ENCODE results near the gene STX2. TPM values are rescaled to one million over a fixed set of nuclear protein-coding genes. Genes with fewer than 3 reads are reported as not detected.
"Not testable (repeated sequence)": the region's sequence is repeated elsewhere in the genome, so short reads cannot be mapped to it uniquely, and the experiment has no call there.

The STX2 gene
- total RNA-seq, 4 donors from 2014 or later: 30.6 to 37.6 (median 33.5) TPM

GRCh38 chr12:130863298-130863697 lies 24.2 kb upstream of the STX2 start:
- ATAC-seq (ENCODE audit: low FRiP score): no peak

DNA sequence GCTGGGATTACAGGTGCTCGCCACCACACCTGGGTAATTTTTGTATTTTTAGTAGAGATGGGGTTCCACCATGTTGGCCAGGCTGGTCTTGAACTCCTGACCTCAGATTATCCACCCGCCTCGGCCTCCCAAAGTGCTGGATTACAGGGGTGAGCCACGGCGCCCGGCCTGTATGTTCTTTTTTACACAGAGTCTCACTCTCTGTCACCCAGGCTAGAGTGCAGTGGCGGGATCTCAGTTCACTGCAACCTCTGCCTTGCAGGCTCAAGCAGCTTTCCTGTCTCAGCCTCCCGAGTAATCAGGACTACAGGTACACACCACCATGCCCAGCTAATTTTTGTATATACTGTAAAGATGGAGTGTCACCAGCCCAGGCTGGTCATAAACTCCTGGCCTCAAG lies 23.7 kb upstream of the STX2 start:
- not testable (repeated sequence) for DNase-seq (ENCODE audit: low spot score); ATAC-seq (ENCODE audit: low FRiP score)

More at GRCh38 chr12:130863298-130863697, 24.2 kb upstream of the STX2 start:
- TF ChIP-seq, protein P1, sequence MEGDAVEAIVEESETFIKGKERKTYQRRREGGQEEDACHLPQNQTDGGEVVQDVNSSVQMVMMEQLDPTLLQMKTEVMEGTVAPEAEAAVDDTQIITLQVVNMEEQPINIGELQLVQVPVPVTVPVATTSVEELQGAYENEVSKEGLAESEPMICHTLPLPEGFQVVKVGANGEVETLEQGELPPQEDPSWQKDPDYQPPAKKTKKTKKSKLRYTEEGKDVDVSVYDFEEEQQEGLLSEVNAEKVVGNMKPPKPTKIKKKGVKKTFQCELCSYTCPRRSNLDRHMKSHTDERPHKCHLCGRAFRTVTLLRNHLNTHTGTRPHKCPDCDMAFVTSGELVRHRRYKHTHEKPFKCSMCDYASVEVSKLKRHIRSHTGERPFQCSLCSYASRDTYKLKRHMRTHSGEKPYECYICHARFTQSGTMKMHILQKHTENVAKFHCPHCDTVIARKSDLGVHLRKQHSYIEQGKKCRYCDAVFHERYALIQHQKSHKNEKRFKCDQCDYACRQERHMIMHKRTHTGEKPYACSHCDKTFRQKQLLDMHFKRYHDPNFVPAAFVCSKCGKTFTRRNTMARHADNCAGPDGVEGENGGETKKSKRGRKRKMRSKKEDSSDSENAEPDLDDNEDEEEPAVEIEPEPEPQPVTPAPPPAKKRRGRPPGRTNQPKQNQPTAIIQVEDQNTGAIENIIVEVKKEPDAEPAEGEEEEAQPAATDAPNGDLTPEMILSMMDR (IDR thresholded peaks at IDR 0.05): no peak
- no peak for DNase-seq (ENCODE audit: low spot score)

DNA sequence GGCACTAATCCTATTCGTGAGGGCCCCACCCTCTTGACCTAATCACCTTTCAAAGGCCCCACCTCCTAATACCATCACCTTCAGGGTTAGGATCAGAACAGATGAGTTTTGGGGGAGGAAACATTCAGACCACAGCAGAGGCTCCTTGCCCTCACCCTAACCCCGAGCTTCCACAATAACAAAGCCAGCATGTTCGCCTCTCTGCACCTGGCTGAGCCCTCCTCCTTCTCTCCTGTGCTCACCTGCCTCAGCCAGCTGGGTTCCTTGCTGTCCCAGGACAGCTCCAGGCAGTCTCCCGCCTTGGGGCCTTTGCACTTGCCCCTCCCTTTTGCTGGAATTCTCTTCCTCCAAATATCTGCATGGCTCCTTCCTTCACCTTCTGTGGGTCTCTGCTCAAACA lies 23.1 kb upstream of the STX2 start:
- TF ChIP-seq, protein P1 (IDR thresholded peaks at IDR 0.05): no peak
- DNase-seq (ENCODE audit: low spot score): no peak
- no peak for ATAC-seq (ENCODE audit: low FRiP score)

- ATAC-seq (ENCODE audit: low FRiP score) (no peak), DNase-seq (ENCODE audit: low spot score) (no peak)
- TF ChIP-seq, protein P1 (IDR thresholded peaks at IDR 0.05): no peak
Measured at GRCh38 chr12:130860311-130860710, 21.3 kb upstream of the STX2 start.

- DNase-seq (ENCODE audit: low spot score) (no peak), ATAC-seq (ENCODE audit: low FRiP score) (no peak)
- TF ChIP-seq, protein P1 (IDR thresholded peaks at IDR 0.05): no peak
Measured at GRCh38 chr12:130859161-130859560, 20.1 kb upstream of the STX2 start.

GRCh38 chr12:130858084-130858483 lies 19.0 kb upstream of the STX2 start:
- no peak for ATAC-seq (ENCODE audit: low FRiP score)
- no peak for DNase-seq (ENCODE audit: low spot score)

DNA sequence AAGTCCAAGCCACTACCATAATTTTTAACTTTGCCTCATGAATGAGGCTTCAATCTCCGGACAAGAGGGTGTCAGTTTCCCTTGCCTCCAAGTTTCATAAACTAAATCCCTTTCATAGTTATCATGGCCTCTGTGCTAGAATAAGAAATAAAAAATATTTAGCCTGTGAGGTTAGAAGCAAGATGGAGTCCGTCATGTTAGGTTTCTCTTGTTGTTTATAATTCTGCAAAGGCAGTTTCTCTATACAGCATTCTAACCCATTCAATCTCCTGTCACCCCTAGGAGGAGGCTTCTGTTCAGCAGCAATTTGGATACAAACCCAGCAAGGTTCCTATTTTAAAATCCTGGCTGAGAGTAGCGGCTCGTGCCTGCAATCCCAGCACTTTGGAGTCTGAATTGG lies 17.0 kb upstream of the STX2 start:
- no peak for DNase-seq (ENCODE audit: low spot score)
- no peak for ATAC-seq (ENCODE audit: low FRiP score)
- TF ChIP-seq, protein P1 (IDR thresholded peaks at IDR 0.05): no peak

More at GRCh38 chr12:130858084-130858483, 19.0 kb upstream of the STX2 start:
- TF ChIP-seq, protein P1 (IDR thresholded peaks at IDR 0.05): no peak
